HG03045 (cell line): ENCODE results near the gene METRN.
"Not testable (repeated sequence)": the region's sequence is repeated elsewhere in the genome, so short reads cannot be mapped to it uniquely, and the experiment has no call there.

Experiments used
- ATAC-seq: cut with Tn5 transposase; IDR thresholded peaks from one replicate; pipeline ENCODE4 v1.9.1; 2021; ENCODE audit warnings: mild to moderate bottlenecking, moderate library complexity; ENCODE audit not compliant: unreplicated experiment

METRN gene

DNA sequence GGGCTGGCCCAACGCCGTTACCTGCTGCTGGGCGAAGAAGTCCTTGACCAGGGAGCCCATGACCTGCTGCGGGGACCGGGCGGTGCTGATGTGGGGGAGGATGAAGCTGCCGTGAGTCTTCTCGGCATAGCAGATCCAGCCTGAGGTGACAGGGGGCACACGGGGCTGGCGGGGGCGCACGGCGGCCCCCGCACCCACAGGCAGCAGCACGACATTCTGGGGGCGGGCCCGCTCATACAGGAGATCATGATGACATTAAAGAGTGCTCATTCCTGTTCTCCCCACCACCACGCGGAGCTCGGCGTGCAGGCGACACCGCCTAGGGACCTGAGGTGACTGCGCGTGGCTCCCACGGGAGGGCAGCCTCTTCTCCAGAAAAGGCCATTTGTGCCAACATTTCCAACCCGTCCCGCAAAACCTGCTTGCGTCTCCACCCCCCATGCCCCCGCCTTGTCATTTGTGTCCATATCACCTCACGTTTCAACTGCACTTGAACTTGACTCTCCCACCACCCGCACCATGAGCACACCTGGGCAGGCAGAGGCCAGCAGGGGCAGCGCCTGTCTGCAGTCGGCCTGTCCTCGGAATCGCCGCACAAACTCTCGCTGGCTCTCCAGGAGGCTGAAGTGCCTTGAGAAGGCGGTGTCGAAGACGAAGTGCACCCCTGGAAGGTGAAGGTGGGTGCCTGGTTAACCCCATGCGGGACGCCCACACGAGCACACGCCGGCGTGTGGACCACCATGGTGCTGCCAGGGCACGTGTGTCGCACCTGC lies 19.5 kb downstream of the METRN start:
- ATAC-seq = no peak

GRCh38 chr16:734981-735881 lies 20.3 kb downstream of the METRN start:
- no peak for ATAC-seq

DNA sequence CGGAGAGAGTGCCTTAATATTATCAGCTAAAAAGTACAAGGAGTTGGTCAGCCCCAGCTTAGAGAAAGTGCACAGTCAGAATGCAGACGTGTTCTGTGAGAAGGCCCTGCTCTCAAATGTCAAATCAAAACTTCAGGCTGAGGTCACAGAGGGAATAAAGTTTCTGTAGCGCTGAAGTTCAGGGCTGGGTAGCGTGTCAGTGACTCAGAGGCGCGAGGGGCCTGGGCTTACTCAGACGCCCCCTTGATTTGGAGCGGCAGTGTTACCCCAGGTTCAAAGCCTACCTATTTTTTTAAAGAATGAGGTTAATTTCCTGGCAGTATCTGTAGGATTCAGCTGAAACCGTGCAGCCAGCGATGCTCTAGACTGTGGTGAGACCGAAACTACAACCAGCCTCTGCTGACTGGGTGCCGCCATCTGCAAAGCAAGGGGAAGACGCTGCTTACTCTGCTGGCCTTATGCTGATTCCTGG lies 21.1 kb downstream of the METRN start:
- ATAC-seq = no peak

GRCh38 chr16:736936-737481 lies 22.1 kb downstream of the METRN start:
- no peak for ATAC-seq

- ATAC-seq = no peak
Measured at GRCh38 chr16:739560-740458, 24.9 kb downstream of the METRN start.

DNA sequence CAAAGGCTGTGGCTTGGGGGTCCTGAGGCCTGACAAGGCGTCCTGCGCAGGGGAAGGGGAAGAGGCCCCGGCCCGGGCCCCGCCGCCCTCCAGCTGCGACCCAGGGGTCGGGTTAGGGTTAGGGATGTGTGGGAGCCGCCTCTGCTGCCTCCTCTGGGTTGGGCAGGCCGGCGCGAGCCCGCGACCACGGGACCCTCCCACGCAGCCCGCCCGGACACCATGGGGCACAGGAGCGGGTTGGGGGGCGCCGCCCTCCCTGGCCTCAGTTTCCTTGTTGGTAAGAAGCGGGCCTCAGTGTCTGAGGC lies 25.5 kb downstream of the METRN start:
- ATAC-seq = peak; percentile 9

DNA sequence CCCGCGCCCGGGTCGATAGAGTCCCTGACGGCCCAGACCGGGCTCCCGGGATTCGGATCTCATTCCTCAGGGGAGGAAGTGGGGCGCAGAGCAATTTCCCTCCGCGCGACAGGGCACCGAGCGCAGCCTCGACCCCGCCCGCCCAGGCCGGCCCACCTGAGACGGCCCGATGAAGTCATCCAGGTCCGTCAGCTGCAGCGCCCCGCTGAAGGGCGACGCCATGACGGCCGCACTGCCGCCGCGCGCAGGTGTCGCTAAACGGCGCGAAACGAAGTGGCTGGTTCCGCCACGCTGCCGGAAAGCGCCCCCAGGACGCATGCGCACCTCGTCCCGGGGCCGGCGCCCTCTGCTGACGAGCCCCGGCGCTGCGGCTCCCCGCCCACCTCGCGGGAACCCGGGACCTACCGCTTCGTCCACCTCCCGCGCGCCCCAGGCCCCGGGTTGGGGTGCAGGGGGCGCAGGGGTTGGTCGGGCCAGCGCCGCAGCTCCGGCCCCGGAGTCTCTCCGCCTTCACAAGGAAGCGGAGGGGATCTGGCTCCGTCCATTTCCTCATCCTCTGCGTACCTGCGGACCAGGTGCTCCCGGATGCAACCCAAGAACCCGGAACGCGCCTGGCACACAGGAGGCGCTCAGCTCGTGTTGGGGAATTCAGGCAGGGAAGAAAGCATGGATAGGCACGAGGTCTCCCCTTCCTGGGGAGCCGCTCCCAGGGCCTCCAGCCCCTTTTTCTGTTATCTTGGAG lies 26.0 kb downstream of the METRN start, which contains the start of gene CIAO3:
TSS of gene CIAO3 (minus strand) at position 234 of the 742 bp plus-strand sequence. CDS start at position 222, 12 bp downstream.
- peak; percentile 68 for ATAC-seq

- ATAC-seq = no peak
Measured at GRCh38 chr16:741986-742629, 27.2 kb downstream of the METRN start.

GRCh38 chr16:742894-743293 lies 28.0 kb downstream of the METRN start:
- ATAC-seq = not testable (repeated sequence)

DNA sequence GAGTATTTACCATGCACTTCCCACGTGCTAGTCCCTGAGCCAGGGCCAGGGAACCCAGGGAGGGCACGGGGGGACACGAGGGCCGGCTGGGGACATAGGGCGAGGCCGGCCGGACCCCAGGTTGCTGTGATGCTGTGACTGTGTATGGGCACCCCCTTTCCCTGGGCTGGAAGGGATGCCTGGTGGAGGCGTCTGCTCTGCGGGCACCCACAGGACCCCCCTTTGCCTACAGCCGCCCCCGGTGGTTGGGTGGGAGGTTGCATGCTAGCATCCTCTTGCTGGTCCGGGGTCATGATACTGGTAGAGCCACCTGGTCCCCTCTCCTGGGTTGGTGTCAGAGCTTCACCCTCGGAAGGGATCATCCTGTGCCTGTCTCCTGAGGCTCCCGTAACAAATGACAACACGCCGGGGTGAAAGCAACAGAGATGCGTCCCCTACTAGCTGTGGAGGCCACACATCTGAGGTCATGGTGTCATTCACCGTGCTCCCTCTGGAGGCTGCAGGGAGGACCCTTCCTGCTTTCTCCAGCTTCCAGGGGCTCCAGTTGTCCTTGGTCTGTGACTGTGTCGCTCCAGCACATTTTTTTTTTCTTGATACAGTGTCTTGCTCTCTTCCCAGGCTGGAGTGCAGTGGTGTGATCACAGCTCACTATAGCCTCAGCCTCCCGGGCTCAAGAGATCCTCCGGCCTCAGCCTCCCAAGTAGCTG lies 29.0 kb downstream of the METRN start:
- ATAC-seq = no peak

DNA sequence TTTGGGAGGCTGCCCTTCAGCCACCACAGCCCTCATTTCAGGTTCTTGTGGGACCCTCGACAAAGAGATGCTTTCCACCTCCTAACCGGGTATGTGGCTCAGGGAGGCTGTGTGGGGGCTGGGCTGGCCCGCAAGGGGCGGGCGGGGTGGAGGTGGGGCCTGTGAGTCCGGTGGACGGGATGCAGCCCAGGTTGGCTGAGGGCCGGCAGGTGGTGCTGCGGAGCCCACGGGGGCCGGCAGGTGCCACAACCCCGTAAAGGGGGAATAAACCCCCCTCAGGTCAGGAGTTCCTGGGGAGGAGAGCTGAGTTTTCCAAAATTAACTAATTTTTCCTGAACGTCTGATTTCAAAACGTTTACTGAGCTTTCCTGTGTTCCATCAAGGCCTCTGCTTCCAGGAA lies 30.8 kb downstream of the METRN start:
- no peak for ATAC-seq

DNA sequence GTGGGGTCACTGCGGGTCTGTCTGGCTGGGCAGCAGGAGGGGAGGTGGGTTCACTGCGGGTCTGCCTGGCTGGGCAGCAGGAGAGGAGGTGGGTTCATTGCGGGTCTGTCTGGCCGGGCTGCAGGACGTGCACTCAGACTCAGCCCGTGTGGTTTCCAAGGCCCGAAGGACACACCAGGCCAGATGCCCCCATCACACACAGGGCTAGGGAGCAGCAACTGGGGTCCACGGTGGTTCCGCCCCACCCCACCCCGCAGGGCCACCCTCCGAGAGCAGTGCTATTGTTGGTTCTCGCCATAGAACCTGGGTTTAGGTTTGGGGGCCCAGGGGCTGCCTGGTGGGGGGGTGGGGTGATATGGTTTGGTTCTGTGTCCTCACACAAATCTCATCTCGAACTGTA lies 31.7 kb downstream of the METRN start:
- ATAC-seq = no peak

DNA sequence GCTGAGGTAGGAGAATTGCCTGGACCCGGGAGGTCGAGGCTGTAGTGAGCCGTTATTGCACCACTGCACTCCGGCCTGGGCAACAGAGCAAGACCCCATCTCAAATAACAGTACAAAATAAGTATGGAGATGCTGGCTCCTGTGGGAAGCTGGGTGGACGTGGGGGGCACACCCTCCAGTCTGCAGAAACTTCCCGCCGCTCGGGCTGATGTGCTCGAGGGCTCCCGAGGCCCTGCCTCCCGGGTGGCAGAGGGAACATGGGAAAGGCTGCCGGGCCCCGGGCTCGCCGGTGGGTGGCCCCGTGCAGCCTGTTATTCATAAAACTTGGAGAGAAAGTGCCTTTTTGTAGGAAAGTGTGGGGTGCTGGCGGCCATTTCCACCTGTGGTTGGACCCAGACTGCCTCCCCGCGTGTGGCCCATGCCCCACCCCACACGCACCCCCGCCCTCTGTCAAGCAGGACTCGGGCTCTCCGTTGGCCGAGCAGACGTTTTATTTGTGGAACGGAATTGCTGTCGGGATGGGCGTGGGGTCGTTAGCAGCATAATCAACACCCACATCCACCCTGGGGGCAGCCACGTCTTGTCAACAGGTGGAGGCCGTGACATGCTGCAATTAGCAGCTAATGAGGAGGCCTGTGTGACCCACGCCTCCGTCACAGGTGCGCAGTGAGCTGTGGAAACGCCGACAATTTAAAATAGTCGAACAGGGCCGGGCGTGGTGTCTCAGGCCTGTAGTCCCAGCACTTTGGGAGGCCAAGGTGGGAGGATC lies 33.2 kb downstream of the METRN start:
- no peak for ATAC-seq

- no peak for ATAC-seq
Measured at GRCh38 chr16:749010-749409, 34.1 kb downstream of the METRN start.

DNA sequence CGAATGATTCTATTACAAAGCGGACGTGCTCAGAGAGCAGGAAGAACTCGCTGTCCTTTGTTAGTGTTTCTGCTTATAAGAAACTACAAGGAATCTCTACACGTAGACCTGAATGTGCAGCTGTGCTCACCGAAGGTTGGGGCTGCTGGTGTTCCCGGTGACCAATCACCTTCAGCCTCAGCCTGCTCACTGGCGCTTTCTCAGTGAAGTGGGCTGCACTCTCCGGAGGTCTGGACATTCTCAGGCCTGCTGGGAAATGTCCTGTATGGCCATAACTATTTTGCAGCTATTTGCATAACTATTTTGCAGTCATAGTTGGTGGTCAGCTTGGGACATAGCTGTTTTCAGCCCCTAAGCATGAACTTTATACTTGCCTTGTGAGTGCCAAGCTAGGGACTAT lies 35.6 kb downstream of the METRN start:
- no peak for ATAC-seq

GRCh38 chr16:751152-752006 lies 36.5 kb downstream of the METRN start:
- ATAC-seq = no peak

GRCh38 chr16:752007-752312 lies 37.0 kb downstream of the METRN start:
- no peak for ATAC-seq
